A549 (cell line): Measurements from ENCODE around the gene PI4K2B.

Experiments
- CTCF ChIP-seq: fragments of >200 bp; sonication (Bioruptor Twin); formaldehyde crosslinking; IDR thresholded peaks from 3 replicates; pipeline ENCODE4 v1.5.1; 2016
- E2F6 ChIP-seq: IDR thresholded peaks from 2 replicates; pipeline ENCODE4 v1.6.1; 2012; ENCODE audit warnings: low read depth, borderline replicate concordance
- ESRRA ChIP-seq: fragments of 150-350 bp; IDR thresholded peaks from 2 replicates; pipeline ENCODE4 v1.6.1; 2014; ENCODE audit warnings: mild to moderate bottlenecking, low read length, borderline replicate concordance
- POLR2A ChIP-seq: IDR thresholded peaks from 2 replicates; pipeline ENCODE4 v1.6.1; 2012; ENCODE audit warnings: mild to moderate bottlenecking, low read length
- RFX5 ChIP-seq: fragments of 450-650 bp; IDR thresholded peaks from 2 replicates; pipeline ENCODE4 v1.7.1; 2014; ENCODE audit warnings: antibody characterized with exemption, mild to moderate bottlenecking, moderate library complexity

- TF ChIP-seq CTCF (no peak), ESRRA (no peak), E2F6 (no peak), POLR2A (no peak), RFX5 (no peak)
Observed at GRCh38 chr4:25303578-25303977, 69.7 kb downstream of the PI4K2B start.
